ENCODE data around the gene TMCC1. TPM values are rescaled to one million over a fixed set of nuclear protein-coding genes. Genes with fewer than 3 reads are reported as not detected.

The TMCC1 gene
- total and polyA plus RNA-seq, 2 donors (not counting 3 experiments of a cell fraction or from before 2014, with no cell fraction given) = 17.4 to 38.4 TPM

- Histone ChIP-seq H3K36me3 (ENCODE audit: control insufficient read depth in 2 of 2, extremely low read depth in 1 of 2, insufficient read depth in 2 of 2, low read length in 2 of 2) (no peaks in the 10 kb centered on the region), H3K4me3 (replicated peaks in 1 of 3; ENCODE audit: insufficient read depth in 1 of 3, low read depth in 1 of 3, low read length in 3 of 3) (no peak overlapping the region), H3K9ac (replicated peaks; ENCODE audit: extremely low read depth, insufficient read depth, low read length) (no peak overlapping the region), H3K27me3 (ENCODE audit: control insufficient read depth in 2 of 2, insufficient read depth in 2 of 2, low read length in 2 of 2) (no peaks in the 10 kb centered on the region), H3K79me2 (ENCODE audit: control insufficient read depth, insufficient read depth, low read length) (no peaks in the 10 kb centered on the region), H3K9me1 (replicated peaks; ENCODE audit: control insufficient read depth, extremely low read depth, insufficient read depth, low read length) (no peaks in the 10 kb centered on the region), H2AFZ (ENCODE audit: low read depth, low read length) (no peak overlapping the region), H3K4me2 (ENCODE audit: insufficient read depth, low read length) (no peak overlapping the region), H3K9me3 (replicated peaks; ENCODE audit: control insufficient read depth, insufficient read depth, low read length) (peaks cover 6% of the 10 kb centered on the region), H4K20me1 (replicated peaks; ENCODE audit: control insufficient read depth, extremely low read depth, insufficient read depth, low read length) (no peaks in the 10 kb centered on the region), H3K27ac (ENCODE audit: insufficient read depth, low read depth, low read length) (no peak overlapping the region), H3K4me1 (ENCODE audit: control insufficient read depth, extremely low read depth, insufficient read depth, low read length) (no peaks in the 10 kb centered on the region)
- FAIRE-seq (no peak), DNase-seq (ENCODE audit: low read depth, low spot score) (no peak)
- POLR2A ChIA-PET = no interaction called here
- intact Hi-C loops (cut with micrococcal nuclease) (no loop called here), dilution Hi-C loops (cut with MboI; ENCODE audit: extremely low pct_ligation_motif_present, low sequenced_read_pairs) (no loop called here)
- BruUV-seq (replicated peaks) = no TSS peak
- CTCF ChIA-PET = interaction anchor here (1.2 kb wide), 2 partner anchors 8 to 23 kb away, joined by 5 to 6 read pairs; no protein-coding TSS in a partner anchor
- TF ChIP-seq FOS (IDR thresholded peaks at IDR 0.05; ENCODE audit: borderline replicate concordance, insufficient read depth, low read length) (no peak), MAX (IDR thresholded peaks at IDR 0.05; ENCODE audit: insufficient read depth, insufficient read length) (no peak), POLR2A (IDR thresholded peaks at IDR 0.05; ENCODE audit: low read depth, low read length) (no peak), EZH2 (IDR thresholded peaks at IDR 0.05; ENCODE audit: borderline replicate concordance, low read depth, low read length, severe bottlenecking) (no peak), GATA2 (IDR thresholded peaks at IDR 0.05; ENCODE audit: insufficient read depth, insufficient read length, low read depth, low read length) (no peak), POLR2AphosphoS5 (IDR thresholded peaks at IDR 0.05; ENCODE audit: insufficient read depth, low read depth, low read length) (no peak), JUN (IDR thresholded peaks at IDR 0.05; ENCODE audit: borderline replicate concordance, insufficient read depth, insufficient read length, low read depth) (no peak)
Measured at GRCh38 chr3:129919357-129919756, 25.8 kb upstream of the TMCC1 start.

- H3K4me2 ChIP-seq (ENCODE audit: insufficient read depth, low read length) = no peak overlapping the region
- no peaks in the 10 kb centered on the region for H3K27me3 ChIP-seq (ENCODE audit: control insufficient read depth in 2 of 2, insufficient read depth in 2 of 2, low read length in 2 of 2)
- FAIRE-seq (no peak), DNase-seq (ENCODE audit: low read depth, low spot score) (no peak)
- peaks cover 6% of the 10 kb centered on the region for H3K9me3 ChIP-seq (replicated peaks; ENCODE audit: control insufficient read depth, insufficient read depth, low read length)
- no peak overlapping the region for H3K9ac ChIP-seq (replicated peaks; ENCODE audit: extremely low read depth, insufficient read depth, low read length)
- ChIA-PET CTCF (no interaction called here), POLR2A (no interaction called here)
- H3K4me1 ChIP-seq (ENCODE audit: control insufficient read depth, extremely low read depth, insufficient read depth, low read length) = no peaks in the 10 kb centered on the region
- TF ChIP-seq GATA2 (IDR thresholded peaks at IDR 0.05; ENCODE audit: insufficient read depth, insufficient read length, low read depth, low read length) (no peak), POLR2A (IDR thresholded peaks at IDR 0.05; ENCODE audit: low read depth, low read length) (no peak), MAX (IDR thresholded peaks at IDR 0.05; ENCODE audit: insufficient read depth, insufficient read length) (no peak), CTCF (IDR thresholded peaks at IDR 0.05; ENCODE audit: extremely low read depth in 1 of 2, insufficient read depth in 1 of 2, low read depth in 1 of 2, low read length in 2 of 2) (no peak), EZH2 (IDR thresholded peaks at IDR 0.05; ENCODE audit: borderline replicate concordance, low read depth, low read length, severe bottlenecking) (no peak), POLR2AphosphoS5 (IDR thresholded peaks at IDR 0.05; ENCODE audit: insufficient read depth, low read depth, low read length) (no peak), MYC (IDR thresholded peaks at IDR 0.05; ENCODE audit: low read depth, low read length) (no peak), JUN (IDR thresholded peaks at IDR 0.05; ENCODE audit: borderline replicate concordance, insufficient read depth, insufficient read length, low read depth) (no peak), FOS (IDR thresholded peaks at IDR 0.05; ENCODE audit: borderline replicate concordance, insufficient read depth, low read length) (no peak)
- no peaks in the 10 kb centered on the region for H3K9me1 ChIP-seq (replicated peaks; ENCODE audit: control insufficient read depth, extremely low read depth, insufficient read depth, low read length)
- H3K4me3 ChIP-seq (replicated peaks in 1 of 3; ENCODE audit: insufficient read depth in 1 of 3, low read depth in 1 of 3, low read length in 3 of 3) = no peak overlapping the region
- H3K36me3 ChIP-seq (ENCODE audit: control insufficient read depth in 2 of 2, extremely low read depth in 1 of 2, insufficient read depth in 2 of 2, low read length in 2 of 2) = no peaks in the 10 kb centered on the region
- BruUV-seq (replicated peaks) = no TSS peak
- dilution Hi-C loops (cut with MboI; ENCODE audit: extremely low pct_ligation_motif_present, low sequenced_read_pairs) = no loop called here
- intact Hi-C loops (cut with micrococcal nuclease) = no loop called here
- H2AFZ ChIP-seq (ENCODE audit: low read depth, low read length) = no peak overlapping the region
- H3K27ac ChIP-seq (ENCODE audit: insufficient read depth, low read depth, low read length) = no peak overlapping the region
- no peaks in the 10 kb centered on the region for H4K20me1 ChIP-seq (replicated peaks; ENCODE audit: control insufficient read depth, extremely low read depth, insufficient read depth, low read length)
- no peaks in the 10 kb centered on the region for H3K79me2 ChIP-seq (ENCODE audit: control insufficient read depth, insufficient read depth, low read length)
Measured at GRCh38 chr3:129918461-129918860, 24.9 kb upstream of the TMCC1 start.
